ENCODE data around the gene TMEM145. TPM values are rescaled to one million over a fixed set of nuclear protein-coding genes. Genes with fewer than 3 reads are reported as not detected.

Gene TMEM145
- total RNA-seq, 1 donor from 2014 or later, result not detected

DNA sequence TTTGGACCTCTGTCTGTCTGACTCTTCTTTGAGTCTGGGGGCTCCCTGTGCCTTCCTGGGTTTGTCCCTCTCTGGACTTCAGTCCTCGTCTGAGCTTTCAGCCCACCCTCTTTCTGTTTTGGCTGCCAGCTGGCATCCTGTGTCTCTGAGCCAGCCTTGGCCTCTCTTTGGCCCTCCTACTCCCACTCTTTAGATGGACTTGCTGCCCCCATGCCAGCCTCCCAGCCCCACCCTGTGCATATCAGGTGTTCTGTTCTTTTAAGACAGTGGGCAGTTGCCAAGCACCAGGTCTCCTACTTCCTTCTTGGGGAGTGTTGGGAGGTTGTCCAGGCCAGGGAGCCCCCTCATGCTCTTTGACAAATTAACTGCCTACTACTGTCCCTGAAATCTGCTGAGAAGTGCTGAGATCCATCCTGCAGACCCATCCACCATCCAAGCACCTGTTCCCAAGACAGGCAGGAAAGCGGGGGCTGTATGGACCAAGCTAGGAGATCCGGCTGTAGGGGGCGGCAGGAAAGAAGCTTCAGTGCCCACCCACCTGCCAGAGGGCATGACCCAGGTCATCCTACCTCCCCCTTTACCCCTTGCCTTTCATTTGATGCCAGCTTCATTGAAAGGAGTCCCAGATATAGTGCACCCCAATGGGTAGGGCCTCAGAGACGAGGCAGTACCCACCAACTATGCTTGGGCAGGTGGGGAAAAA, 34.5 kb upstream of the TMEM145 start:
- H3K4me3 Mint-ChIP-seq, result peak overlapping the region; percentile 86
- POLR2A ChIA-PET, result interaction anchor here (1.1 to 5.2 kb wide), 7 partner anchors 9 to 165 kb away, joined by 3 to 68 read pairs (median 15); partner anchors contain the start of genes CIC, GSK3A, POU2F2 and ZNF526
- CTCF ChIA-PET, result interaction anchor here (1.3 to 2.9 kb wide), 7 partner anchors 18 to 170 kb away, joined by 3 to 29 read pairs (median 10); partner anchors contain the start of genes GSK3A and POU2F2
- intact Hi-C loops (cut with micrococcal nuclease), result no loop called here
- ATAC-seq (ENCODE audit: low read depth) (no peak), DNase-seq (no peak)
- H3K27me3 Mint-ChIP-seq, result no peaks in the 10 kb centered on the region
- H3K4me1 Mint-ChIP-seq, result peaks cover 49% of the 10 kb centered on the region
- TF ChIP-seq, protein P1, sequence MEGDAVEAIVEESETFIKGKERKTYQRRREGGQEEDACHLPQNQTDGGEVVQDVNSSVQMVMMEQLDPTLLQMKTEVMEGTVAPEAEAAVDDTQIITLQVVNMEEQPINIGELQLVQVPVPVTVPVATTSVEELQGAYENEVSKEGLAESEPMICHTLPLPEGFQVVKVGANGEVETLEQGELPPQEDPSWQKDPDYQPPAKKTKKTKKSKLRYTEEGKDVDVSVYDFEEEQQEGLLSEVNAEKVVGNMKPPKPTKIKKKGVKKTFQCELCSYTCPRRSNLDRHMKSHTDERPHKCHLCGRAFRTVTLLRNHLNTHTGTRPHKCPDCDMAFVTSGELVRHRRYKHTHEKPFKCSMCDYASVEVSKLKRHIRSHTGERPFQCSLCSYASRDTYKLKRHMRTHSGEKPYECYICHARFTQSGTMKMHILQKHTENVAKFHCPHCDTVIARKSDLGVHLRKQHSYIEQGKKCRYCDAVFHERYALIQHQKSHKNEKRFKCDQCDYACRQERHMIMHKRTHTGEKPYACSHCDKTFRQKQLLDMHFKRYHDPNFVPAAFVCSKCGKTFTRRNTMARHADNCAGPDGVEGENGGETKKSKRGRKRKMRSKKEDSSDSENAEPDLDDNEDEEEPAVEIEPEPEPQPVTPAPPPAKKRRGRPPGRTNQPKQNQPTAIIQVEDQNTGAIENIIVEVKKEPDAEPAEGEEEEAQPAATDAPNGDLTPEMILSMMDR (IDR thresholded peaks at IDR 0.05), result no peak
- peaks cover 12% of the 10 kb centered on the region for H3K36me3 Mint-ChIP-seq (ENCODE audit: low read depth)
- peak overlapping the region; percentile 82 for H3K27ac Mint-ChIP-seq
- no peaks in the 10 kb centered on the region for H3K9me3 Mint-ChIP-seq

DNA sequence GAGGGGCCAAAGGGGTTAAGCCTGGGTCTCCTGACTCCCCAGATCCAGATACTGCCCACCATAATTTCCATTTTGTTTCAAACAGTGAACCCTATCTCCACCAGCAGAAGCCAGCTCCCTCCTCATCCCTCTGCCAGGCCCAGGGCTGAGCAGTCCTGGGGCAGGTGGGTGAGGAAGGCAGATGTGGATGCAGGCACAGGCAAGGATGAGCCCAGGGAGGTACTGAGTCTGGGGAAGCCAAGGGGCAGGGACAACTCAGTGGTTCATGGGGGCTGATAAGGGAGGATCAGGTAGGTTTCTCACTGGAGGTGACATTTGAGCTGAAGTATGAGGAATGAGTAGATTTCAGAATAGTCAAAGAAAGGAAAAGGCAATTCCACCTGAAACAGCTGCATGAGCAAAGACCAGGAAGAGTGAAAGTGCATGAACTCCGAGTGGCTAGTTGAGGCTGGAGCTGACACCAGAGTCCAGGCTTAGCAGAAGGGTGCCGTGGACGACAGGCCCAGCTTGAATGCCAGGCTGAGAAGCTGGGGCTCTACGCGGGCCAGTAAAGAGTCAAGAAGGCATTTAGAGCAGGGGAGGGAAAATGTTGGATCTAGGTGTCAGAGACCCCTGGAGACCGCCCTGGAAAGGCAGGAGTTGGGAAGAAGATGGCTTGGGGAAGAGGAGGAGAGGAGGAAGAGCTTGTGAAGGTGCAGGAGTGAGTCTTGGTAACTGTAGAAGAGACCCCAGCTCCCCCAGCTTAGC, 33.8 kb upstream of the TMEM145 start:
- Mint-ChIP-seq H3K27ac (peak overlapping the region; percentile 82), H3K4me3 (peak overlapping the region; percentile 86), H3K4me1 (peaks cover 49% of the 10 kb centered on the region), H3K27me3 (no peaks in the 10 kb centered on the region), H3K36me3 (ENCODE audit: low read depth) (peaks cover 7% of the 10 kb centered on the region), H3K9me3 (no peaks in the 10 kb centered on the region)
- intact Hi-C loops (cut with micrococcal nuclease), result no loop called here
- ChIA-PET POLR2A (interaction anchor here (0.5 to 5.2 kb wide), 14 partner anchors 9 to 1478 kb away, joined by 3 to 68 read pairs (median 5); partner anchors contain the start of genes CIC, DEDD2, GSK3A and POU2F2), CTCF (interaction anchor here (0.6 to 2.9 kb wide), 22 partner anchors 9 to 198 kb away, joined by 3 to 29 read pairs (median 4); partner anchors contain the start of genes CIC, GSK3A and POU2F2)
- ATAC-seq (ENCODE audit: low read depth) (no peak), DNase-seq (no peak)
- TF ChIP-seq, protein P1 (IDR thresholded peaks at IDR 0.05), result no peak

DNA sequence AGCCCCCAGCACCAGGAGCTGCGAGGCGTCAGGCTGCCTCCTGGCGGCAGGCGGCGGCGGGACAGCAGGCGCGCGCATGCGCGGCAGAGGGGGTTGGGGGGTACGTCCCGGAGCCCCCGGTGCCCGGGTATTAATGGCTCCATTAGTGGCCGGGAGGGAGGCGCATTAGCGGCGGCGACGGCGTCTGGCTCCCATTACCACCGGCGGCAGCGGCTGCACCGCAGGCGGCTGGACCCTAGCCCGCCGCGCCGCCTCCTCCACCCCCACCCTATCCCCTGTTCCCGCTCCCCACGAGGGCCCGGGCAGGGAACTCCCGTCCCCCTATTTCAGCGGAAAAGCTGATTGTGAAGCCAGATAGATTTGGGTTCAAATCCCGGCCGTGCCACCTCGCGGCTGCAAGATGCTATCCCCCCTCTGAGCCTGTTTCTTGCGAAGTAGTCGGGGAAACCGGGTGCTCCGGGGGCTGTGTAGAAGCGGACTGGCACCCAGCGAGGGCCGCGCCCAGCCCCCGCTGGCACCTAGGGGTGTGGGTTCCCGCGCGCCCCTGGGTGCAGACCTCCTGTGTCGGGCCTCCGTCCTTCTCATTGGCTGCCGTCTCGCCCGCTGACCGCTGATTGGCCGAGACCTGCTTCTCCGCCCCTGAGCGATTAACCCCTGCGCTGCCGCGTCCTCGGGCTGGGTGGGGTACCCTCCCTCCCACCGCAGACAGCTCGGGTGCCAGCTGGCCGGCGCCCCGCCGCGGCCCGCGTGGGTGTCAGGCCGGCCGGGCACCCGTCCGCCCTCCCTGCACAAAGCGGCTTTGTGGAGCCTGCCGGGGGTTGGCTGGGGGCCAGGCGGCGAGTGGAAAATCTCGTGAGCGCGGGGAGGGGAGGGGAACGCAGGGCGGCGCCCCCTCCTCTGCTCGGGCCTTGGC, 33.0 kb upstream of the TMEM145 start:
- Mint-ChIP-seq H3K36me3 (ENCODE audit: low read depth) (peaks cover 3% of the 10 kb centered on the region), H3K27me3 (no peaks in the 10 kb centered on the region), H3K27ac (peak overlapping the region; percentile 82), H3K4me3 (peak overlapping the region; percentile 86), H3K4me1 (peaks cover 52% of the 10 kb centered on the region), H3K9me3 (no peaks in the 10 kb centered on the region)
- TF ChIP-seq, protein P1 (IDR thresholded peaks at IDR 0.05), result peak; percentile 91
- intact Hi-C loops (cut with micrococcal nuclease), result loop anchor here (1.0 to 5.0 kb wide), 5 partner anchors 26 to 172 kb away; partner anchors contain the start of genes POU2F2 and ZNF526
- ATAC-seq (ENCODE audit: low read depth) (peak; percentile 38), DNase-seq (peak; percentile 81)
- CTCF ChIA-PET, result interaction anchor here (0.6 to 2.9 kb wide), 22 partner anchors 10 to 199 kb away, joined by 3 to 29 read pairs (median 4); partner anchors contain the start of genes CIC, GSK3A and POU2F2
- POLR2A ChIA-PET, result interaction anchor here (0.6 to 5.2 kb wide), 15 partner anchors 10 to 420 kb away, joined by 3 to 68 read pairs (median 5); partner anchors contain the start of genes CIC, DEDD2, GSK3A and POU2F2

DNA sequence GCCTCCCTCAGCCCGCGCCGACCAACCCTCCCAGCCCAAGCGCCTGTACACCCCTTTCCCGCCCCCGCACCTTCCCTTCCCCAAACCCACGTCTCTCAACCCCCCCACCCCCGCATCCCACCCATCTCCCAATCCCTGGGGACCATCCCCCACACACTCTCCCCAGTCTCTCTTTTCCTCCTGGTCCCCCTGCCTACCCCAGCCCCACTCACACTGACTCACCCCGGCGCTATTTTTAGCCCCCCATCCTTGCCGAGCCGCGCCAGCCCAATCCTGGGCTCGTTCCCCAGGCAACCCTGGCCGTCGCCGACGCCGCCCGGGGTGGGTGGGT, 32.3 kb upstream of the TMEM145 start:
- TF ChIP-seq, protein P1 (IDR thresholded peaks at IDR 0.05), result no peak
- ATAC-seq (ENCODE audit: low read depth) (no peak), DNase-seq (no peak)
- CTCF ChIA-PET, result interaction anchor here (2.2 kb wide), 1 partner anchor 11 kb away, joined by 22 read pairs; the partner anchor contains the start of gene CIC
- Mint-ChIP-seq H3K27ac (peak overlapping the region; percentile 74), H3K27me3 (no peaks in the 10 kb centered on the region), H3K4me3 (peak overlapping the region; percentile 75), H3K9me3 (no peaks in the 10 kb centered on the region), H3K36me3 (ENCODE audit: low read depth) (peaks cover 3% of the 10 kb centered on the region), H3K4me1 (peaks cover 56% of the 10 kb centered on the region)
- POLR2A ChIA-PET, result interaction anchor here (1.2 to 5.2 kb wide), 5 partner anchors 11 to 167 kb away, joined by 8 to 68 read pairs (median 20); partner anchors contain the start of genes CIC, GSK3A and POU2F2
- intact Hi-C loops (cut with micrococcal nuclease), result loop anchor here (1.0 to 5.0 kb wide), 5 partner anchors 26 to 172 kb away; partner anchors contain the start of genes POU2F2 and ZNF526
